CD4-positive, CD25-positive, alpha-beta regulatory T cell (primary cell): ENCODE data around the gene GRAP2. TPM values are rescaled to one million over a fixed set of nuclear protein-coding genes. Genes with fewer than 3 reads are reported as not detected.

Experiments used
- ATAC-seq, 2 donors: fragments of 150-1000 bp; cut with Tn5 transposase; one replicate each; pipeline ENCODE4 v1.10.0; 2021; ENCODE audit warnings: low read depth in 2 of 2, moderate number of reproducible peaks in 2 of 2, moderate library complexity in 1 of 2
- DNase-seq, 3 donors: peaks; one replicate each; pipeline versions ENCODE4 v3.0.0 to v3.0.0-alpha.2; 2012 to 2022; ENCODE audit warnings: mixed read lengths in 1 of 3
- H3K27ac ChIP-seq: one replicate; pipeline ENCODE4 v1.7.0; 2013; ENCODE audit warnings: mild to moderate bottlenecking, low read length; ENCODE audit not compliant: insufficient read depth, poor library complexity, severe bottlenecking
- H3K27me3 ChIP-seq: one replicate; pipeline ENCODE4 v1.7.0; 2013; ENCODE audit warnings: low read length; ENCODE audit not compliant: control insufficient read depth, insufficient read depth
- H3K36me3 ChIP-seq: one replicate; pipeline ENCODE4 v1.7.0; 2013; ENCODE audit warnings: mild to moderate bottlenecking, low read length, moderate library complexity; ENCODE audit not compliant: control insufficient read depth, insufficient read depth
- H3K4me1 ChIP-seq: 2 replicates; pipeline ENCODE4 v1.7.0; 2013; ENCODE audit warnings: mild to moderate bottlenecking, low read length; ENCODE audit not compliant: insufficient read depth, control insufficient read depth, poor library complexity, severe bottlenecking
- H3K4me3 ChIP-seq: one replicate; pipeline ENCODE4 v1.7.0; 2013; ENCODE audit warnings: low read depth, mild to moderate bottlenecking, low read length, moderate library complexity
- H3K9me3 ChIP-seq, 2 experiments: 1 replicate in 1 of 2; 2 replicates in 1 of 2; pipeline ENCODE4 v1.7.0; 2013; ENCODE audit warnings: low read length in 2 of 2, mild to moderate bottlenecking in 1 of 2, moderate library complexity in 1 of 2; ENCODE audit not compliant: control insufficient read depth in 2 of 2
- H3K27ac Mint-ChIP-seq, 3 donors: one replicate each; pipeline ENCODE4 v1.8.0; 2020 to 2022; ENCODE audit warnings: mild to moderate bottlenecking in 3 of 3, mixed read lengths in 3 of 3, moderate library complexity in 2 of 3
- H3K27me3 Mint-ChIP-seq: one replicate; pipeline ENCODE4 v1.8.0; 2022; ENCODE audit warnings: mild to moderate bottlenecking, mixed read lengths
- H3K36me3 Mint-ChIP-seq: one replicate; pipeline ENCODE4 v1.8.0; 2020; ENCODE audit warnings: mixed read lengths
- H3K4me1 Mint-ChIP-seq, 4 donors: one replicate each; pipeline ENCODE4 v1.8.0; 2020 to 2022; ENCODE audit warnings: mixed read lengths in 4 of 4, mild to moderate bottlenecking in 1 of 4
- H3K4me3 Mint-ChIP-seq, 4 donors: one replicate each; pipeline ENCODE4 v1.8.0; 2020 to 2022; ENCODE audit warnings: mild to moderate bottlenecking in 4 of 4, mixed read lengths in 4 of 4, moderate library complexity in 3 of 4
- H3K9me3 Mint-ChIP-seq, 7 donors: one replicate each; pipeline ENCODE4 v1.8.0; 2020 to 2022; ENCODE audit warnings: mixed read lengths in 7 of 7, mild to moderate bottlenecking in 3 of 7, moderate library complexity in 2 of 7
- polyA plus RNA-seq, 4 donors: library from polyadenylated mRNA; unstranded; fragments of 300-500 nt; fragmentation: Illumina TruSeq; gene quantifications; one replicate each; pipeline ENCODE4 v1.2.3, GENCODE V29; 2021
- total RNA-seq: library from RNA; stranded (reverse); gene quantifications from one replicate; pipeline ENCODE4 v1.2.3, GENCODE V29; 2022

GRAP2 gene
- total and polyA plus RNA-seq, 5 donors from 2014 or later, result 48.9 to 160 (median 55.3) TPM

GRCh38 chr22:40001106-40001505, 100.2 kb downstream of the GRAP2 start:
- ATAC-seq, result no peak
- no peaks in the 10 kb centered on the region for H3K36me3 ChIP-seq
- H3K4me1 ChIP-seq, result no peaks in the 10 kb centered on the region
- no peak overlapping the region for H3K4me3 Mint-ChIP-seq
- no peaks in the 10 kb centered on the region for H3K9me3 ChIP-seq
- H3K4me3 ChIP-seq, result no peak overlapping the region
- DNase-seq, result no peak
- no peaks in the 10 kb centered on the region for H3K9me3 Mint-ChIP-seq
- no peaks in the 10 kb centered on the region for H3K36me3 Mint-ChIP-seq
- H3K27me3 ChIP-seq, result no peaks in the 10 kb centered on the region
- H3K27ac ChIP-seq, result no peak overlapping the region
- H3K4me1 Mint-ChIP-seq, result peaks cover 0 to 5% (median under 1%) of the 10 kb centered on the region in 4 donors
- peak overlapping the region in 1 of 3 donors; percentile 38 for H3K27ac Mint-ChIP-seq
- peaks cover 18% of the 10 kb centered on the region for H3K27me3 Mint-ChIP-seq

GRCh38 chr22:40001800-40002577, 101.1 kb downstream of the GRAP2 start:
- no peak overlapping the region for H3K27ac ChIP-seq
- no peak for ATAC-seq
- Mint-ChIP-seq H3K36me3 (no peaks in the 10 kb centered on the region), H3K27ac (no peak overlapping the region), H3K9me3 (no peaks in the 10 kb centered on the region), H3K27me3 (peaks cover 10% of the 10 kb centered on the region), H3K4me1 (peaks cover 0 to under 1% (median 0%) of the 10 kb centered on the region in 4 donors), H3K4me3 (no peak overlapping the region)
- H3K9me3 ChIP-seq, result no peaks in the 10 kb centered on the region
- no peak overlapping the region for H3K4me3 ChIP-seq
- H3K4me1 ChIP-seq, result no peaks in the 10 kb centered on the region
- H3K27me3 ChIP-seq, result no peaks in the 10 kb centered on the region
- H3K36me3 ChIP-seq, result no peaks in the 10 kb centered on the region
- no peak for DNase-seq

- H3K27ac ChIP-seq, result no peak overlapping the region
- Mint-ChIP-seq H3K27ac (peak overlapping the region in 1 of 3 donors; percentile 26), H3K36me3 (no peaks in the 10 kb centered on the region), H3K4me1 (no peaks in the 10 kb centered on the region), H3K4me3 (no peak overlapping the region), H3K9me3 (no peaks in the 10 kb centered on the region), H3K27me3 (peaks cover 8% of the 10 kb centered on the region)
- H3K4me1 ChIP-seq, result no peaks in the 10 kb centered on the region
- H3K36me3 ChIP-seq, result no peaks in the 10 kb centered on the region
- H3K27me3 ChIP-seq, result no peaks in the 10 kb centered on the region
- H3K4me3 ChIP-seq, result no peak overlapping the region
- ATAC-seq (no peak), DNase-seq (no peak)
- H3K9me3 ChIP-seq, result no peaks in the 10 kb centered on the region
Measured at GRCh38 chr22:40002935-40003715, 102.2 kb downstream of the GRAP2 start.

GRCh38 chr22:40004836-40005235, 104.0 kb downstream of the GRAP2 start:
- no peak for ATAC-seq
- H3K27me3 Mint-ChIP-seq, result peaks cover 18% of the 10 kb centered on the region

GRCh38 chr22:40006641-40007040, 105.8 kb downstream of the GRAP2 start:
- Histone ChIP-seq H3K9me3 (no peaks in the 10 kb centered on the region), H3K4me1 (no peaks in the 10 kb centered on the region), H3K36me3 (no peaks in the 10 kb centered on the region), H3K27me3 (no peaks in the 10 kb centered on the region), H3K27ac (no peak overlapping the region), H3K4me3 (no peak overlapping the region)
- Mint-ChIP-seq H3K4me1 (peaks cover 0 to 10% (median 5%) of the 10 kb centered on the region in 4 donors), H3K36me3 (no peaks in the 10 kb centered on the region), H3K4me3 (no peak overlapping the region), H3K27me3 (peaks cover 17% of the 10 kb centered on the region), H3K9me3 (no peaks in the 10 kb centered on the region), H3K27ac (no peak overlapping the region)
- DNase-seq (no peak), ATAC-seq (no peak)

More at GRCh38 chr22:40004836-40005235, 104.0 kb downstream of the GRAP2 start:
- Histone ChIP-seq H3K9me3 (no peaks in the 10 kb centered on the region), H3K27me3 (no peaks in the 10 kb centered on the region), H3K27ac (no peak overlapping the region), H3K36me3 (no peaks in the 10 kb centered on the region), H3K4me3 (no peak overlapping the region), H3K4me1 (no peaks in the 10 kb centered on the region)
- DNase-seq, result no peak
- Mint-ChIP-seq H3K4me1 (peaks cover 0 to 6% (median under 1%) of the 10 kb centered on the region in 4 donors), H3K4me3 (no peak overlapping the region), H3K9me3 (no peaks in the 10 kb centered on the region), H3K27ac (no peak overlapping the region), H3K36me3 (no peaks in the 10 kb centered on the region)

- DNase-seq (no peak), ATAC-seq (no peak)
- Histone ChIP-seq H3K27me3 (no peaks in the 10 kb centered on the region), H3K4me3 (no peak overlapping the region), H3K27ac (no peak overlapping the region), H3K4me1 (no peaks in the 10 kb centered on the region), H3K9me3 (no peaks in the 10 kb centered on the region), H3K36me3 (no peaks in the 10 kb centered on the region)
- peaks cover 26% of the 10 kb centered on the region for H3K27me3 Mint-ChIP-seq
- H3K27ac Mint-ChIP-seq, result no peak overlapping the region
- no peak overlapping the region for H3K4me3 Mint-ChIP-seq
- peaks cover 0 to 10% (median 7%) of the 10 kb centered on the region in 4 donors for H3K4me1 Mint-ChIP-seq
- no peaks in the 10 kb centered on the region for H3K36me3 Mint-ChIP-seq
- no peaks in the 10 kb centered on the region for H3K9me3 Mint-ChIP-seq
Measured at GRCh38 chr22:40007853-40008710, 107.2 kb downstream of the GRAP2 start.

- H3K4me1 ChIP-seq, result no peaks in the 10 kb centered on the region
- H3K27me3 Mint-ChIP-seq, result peaks cover 29% of the 10 kb centered on the region
- peaks cover 0 to 10% (median 7%) of the 10 kb centered on the region in 4 donors for H3K4me1 Mint-ChIP-seq
- no peak for ATAC-seq
- no peak overlapping the region for H3K4me3 Mint-ChIP-seq
- H3K9me3 Mint-ChIP-seq, result no peaks in the 10 kb centered on the region
- no peak overlapping the region for H3K4me3 ChIP-seq
- H3K27me3 ChIP-seq, result no peaks in the 10 kb centered on the region
- no peak for DNase-seq
- no peaks in the 10 kb centered on the region for H3K36me3 Mint-ChIP-seq
- no peaks in the 10 kb centered on the region for H3K9me3 ChIP-seq
- no peak overlapping the region for H3K27ac Mint-ChIP-seq
- no peaks in the 10 kb centered on the region for H3K36me3 ChIP-seq
- H3K27ac ChIP-seq, result no peak overlapping the region
Measured at GRCh38 chr22:40008726-40009291, 107.9 kb downstream of the GRAP2 start.
